Smooth muscle cell (in vitro differentiated cells): ENCODE data around the gene SETD5. TPM values are rescaled to one million over a fixed set of nuclear protein-coding genes. Genes with fewer than 3 reads are reported as not detected.
A peak's percentile ranks its signal among the peaks of the same experiment; 100 is the strongest.

Source experiments
- DNase-seq: peaks from one replicate; lab custom pipeline; 2025; ENCODE audit not compliant: unreplicated experiment; lab: John Stamatoyannopoulos, UW
- H2AFZ ChIP-seq: fragments of 200-600 bp; sonication (generic); 2 replicates; pipeline ENCODE4 v1.6.0; 2016; ENCODE audit warnings: antibody characterized with exemption, low read depth, mild to moderate bottlenecking
- H3F3A ChIP-seq: fragments of 200-600 bp; sonication (generic); 2 replicates; pipeline ENCODE4 v1.6.0; 2017; ENCODE audit warnings: antibody characterized with exemption, low read depth
- H3K27ac ChIP-seq: fragments of 200-600 bp; sonication (generic); 2 replicates; pipeline ENCODE4 v1.5.1; 2016; ENCODE audit warnings: low read depth, mild to moderate bottlenecking
- H3K27me3 ChIP-seq: fragments of 200-600 bp; sonication (generic); 2 replicates; pipeline ENCODE4 v1.6.1; 2016; ENCODE audit warnings: low read depth, mild to moderate bottlenecking
- H3K36me3 ChIP-seq: fragments of 200-600 bp; sonication (generic); 2 replicates; pipeline ENCODE4 v1.5.1; 2016; ENCODE audit warnings: low read depth
- H3K4me1 ChIP-seq: fragments of 200-600 bp; sonication (generic); 2 replicates; pipeline ENCODE4 v1.5.1; 2016; ENCODE audit warnings: low read depth
- H3K4me2 ChIP-seq: fragments of 200-600 bp; sonication (generic); 2 replicates; pipeline ENCODE4 v1.6.0; 2016; ENCODE audit warnings: mild to moderate bottlenecking
- H3K4me3 ChIP-seq: fragments of 200-600 bp; sonication (generic); 2 replicates; pipeline ENCODE4 v1.5.1; 2016; ENCODE audit warnings: mild to moderate bottlenecking
- H3K79me2 ChIP-seq: fragments of 200-600 bp; sonication (generic); 2 replicates; pipeline ENCODE4 v1.6.0; 2016; ENCODE audit warnings: low read depth, mild to moderate bottlenecking
- H3K9ac ChIP-seq: fragments of 200-600 bp; sonication (generic); 2 replicates; pipeline ENCODE4 v1.6.0; 2016; ENCODE audit warnings: low read depth
- H3K9me3 ChIP-seq: fragments of 200-600 bp; sonication (generic); replicated peaks from 2 replicates; pipeline ENCODE4 v1.5.1; 2016; ENCODE audit warnings: low read depth
- H4K20me1 ChIP-seq: fragments of 200-600 bp; sonication (generic); 2 replicates; pipeline ENCODE4 v1.6.0; 2016; ENCODE audit warnings: low read depth
- CTCF ChIP-seq: fragments of 200-600 bp; sonication (generic); IDR thresholded peaks from 2 replicates; pipeline ENCODE4 v1.5.1; 2017; ENCODE audit warnings: borderline replicate concordance, mild to moderate bottlenecking, antibody characterized with exemption; ENCODE audit not compliant: insufficient read depth, poor library complexity, severe bottlenecking
- WGBS: methylation state at CpG from one replicate; pipeline ENCODE4 v1.1.7; 2016; ENCODE audit warnings: low lambda C conversion rate; 5-methylcytosine and 5-hydroxymethylcytosine counted together
- polyA plus RNA-seq: library from polyadenylated mRNA; unstranded; fragments of >200 nt; fragmentation: Nextera tagmentation; extraction: Ambion mirVana; gene quantifications from 2 replicates; pipeline ENCODE4 v1.2.1, GENCODE V29; 2016
- total RNA-seq: library from RNA; depleted of rRNA; stranded (reverse); fragments of >200 nt; gene quantifications from 2 replicates; pipeline ENCODE4 v1.2.3, GENCODE V29; 2014

SETD5 gene
- total and polyA plus RNA-seq, 2 experiments from 2014 or later = 122 to 134 TPM

- no peak for DNase-seq
- H3K4me1 ChIP-seq = no peaks in the 10 kb centered on the region
- H4K20me1 ChIP-seq = peaks cover 52% of the 10 kb centered on the region
- peak overlapping the region; percentile 89 for H3K27ac ChIP-seq
- TF ChIP-seq CTCF = no peak
- no peaks in the 10 kb centered on the region for H3K27me3 ChIP-seq
- 76% methylated on average over 2 of the region's 2 CpGs for WGBS
- H3K9me3 ChIP-seq = no peaks in the 10 kb centered on the region
- H3K9ac ChIP-seq = peak overlapping the region; percentile 19
- no peak overlapping the region for H3K4me3 ChIP-seq
- H3K36me3 ChIP-seq = peaks cover 18% of the 10 kb centered on the region
- peaks cover 24% of the 10 kb centered on the region for H3K79me2 ChIP-seq
- no peak overlapping the region for H2AFZ ChIP-seq
- peak overlapping the region; percentile 33 for H3K4me2 ChIP-seq
- peaks cover 54% of the 10 kb centered on the region for H3F3A ChIP-seq
Measured at GRCh38 chr3:9385187-9386077, 12.0 kb upstream of the SETD5 start.

DNA sequence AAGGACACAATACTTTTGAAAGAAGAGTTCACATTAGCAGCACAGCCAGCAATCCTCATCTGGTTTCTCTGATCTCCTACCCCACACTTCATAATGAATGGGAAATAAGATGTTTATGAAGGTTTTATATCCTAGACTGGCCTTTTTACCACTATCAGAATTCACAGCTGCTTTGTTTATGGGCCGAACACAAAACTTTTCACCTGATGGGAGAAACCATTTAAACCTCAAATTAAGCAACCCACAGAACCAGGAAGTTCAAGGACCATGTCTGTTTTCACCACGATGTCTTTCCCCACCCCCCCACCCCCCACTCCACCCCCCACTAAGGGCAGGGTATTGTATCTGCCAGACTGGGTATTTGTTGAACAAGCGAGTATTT is 11.3 kb upstream of the SETD5 start:
- no peak overlapping the region for H2AFZ ChIP-seq
- H3K36me3 ChIP-seq = peaks cover 22% of the 10 kb centered on the region
- DNase-seq = no peak
- H3K79me2 ChIP-seq = peaks cover 30% of the 10 kb centered on the region
- H3K27me3 ChIP-seq = no peaks in the 10 kb centered on the region
- TF ChIP-seq CTCF = no peak
- peak overlapping the region; percentile 33 for H3K4me2 ChIP-seq
- no peak overlapping the region for H3K4me3 ChIP-seq
- peak overlapping the region; percentile 13 for H3K9ac ChIP-seq
- peaks cover 59% of the 10 kb centered on the region for H4K20me1 ChIP-seq
- no peaks in the 10 kb centered on the region for H3K9me3 ChIP-seq
- H3F3A ChIP-seq = peaks cover 59% of the 10 kb centered on the region
- H3K4me1 ChIP-seq = no peaks in the 10 kb centered on the region
- WGBS = 77% methylated on average over 3 of the region's 3 CpGs
- peak overlapping the region; percentile 89 for H3K27ac ChIP-seq

DNA sequence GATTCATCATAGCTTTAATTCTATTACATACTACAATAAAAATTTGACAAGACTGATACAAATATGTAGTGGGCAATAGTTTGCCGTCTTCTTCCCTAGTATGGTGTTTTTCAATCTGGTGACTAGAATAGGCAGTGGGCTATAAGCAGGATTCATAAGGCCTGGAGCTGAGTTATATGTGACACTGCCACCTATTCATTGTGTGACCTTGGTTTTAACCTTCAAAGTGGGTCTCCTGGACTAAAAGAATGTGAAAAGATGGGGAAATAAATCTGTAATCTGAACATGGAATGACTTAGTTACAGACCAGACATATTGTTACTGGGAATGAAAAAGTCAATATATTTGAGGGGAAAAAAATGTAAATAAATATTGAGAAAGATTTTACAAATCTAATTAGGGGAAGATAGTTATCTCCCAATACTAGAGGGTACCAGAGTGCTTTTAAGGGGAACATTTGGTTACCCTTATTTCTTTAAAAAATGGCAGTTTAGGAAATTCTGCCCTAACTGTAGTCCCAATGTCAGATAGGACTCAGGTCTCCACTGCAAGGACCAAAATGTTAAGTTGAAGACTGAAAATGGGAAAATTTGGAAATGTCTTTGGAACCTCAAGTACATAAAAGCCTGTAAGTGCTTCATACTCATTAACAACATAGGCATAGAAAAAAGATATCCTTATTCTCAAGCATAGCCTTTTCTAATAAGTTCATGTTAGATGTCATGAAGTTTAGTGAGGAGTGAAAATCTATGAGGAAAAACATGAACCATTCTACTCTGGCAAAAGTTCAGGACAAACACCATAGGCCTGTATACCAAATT is 10.7 kb upstream of the SETD5 start:
- Histone ChIP-seq H3K36me3 (peaks cover 26% of the 10 kb centered on the region), H3F3A (peaks cover 65% of the 10 kb centered on the region), H3K4me3 (no peak overlapping the region), H3K4me1 (no peaks in the 10 kb centered on the region), H3K27ac (peak overlapping the region; percentile 72), H3K79me2 (peaks cover 37% of the 10 kb centered on the region), H3K27me3 (no peaks in the 10 kb centered on the region), H3K9me3 (no peaks in the 10 kb centered on the region), H3K9ac (no peak overlapping the region), H4K20me1 (peaks cover 65% of the 10 kb centered on the region), H3K4me2 (no peak overlapping the region), H2AFZ (no peak overlapping the region)
- TF ChIP-seq CTCF = no peak
- DNase-seq = no peak
- WGBS = 90% methylated on average over 1 of the region's 1 CpG
